GM12892 (cell line): ENCODE data around the gene NEBL.

Experiments
- POLR2A ChIP-seq: IDR thresholded peaks from 2 replicates; pipeline ENCODE4 v1.6.1; 2011; ENCODE audit warnings: low read depth, low read length, control low read depth
- POLR2AphosphoS5 ChIP-seq: IDR thresholded peaks from 2 replicates; pipeline ENCODE4 v1.6.1; 2011; ENCODE audit warnings: low read depth, low read length, control low read depth

- no peak for TF ChIP-seq POLR2A
- TF ChIP-seq POLR2AphosphoS5: no peak
These were observed 11.3 kb upstream of the NEBL start for GRCh38 chr10:20908391-20908790.
